ENCODE results near the gene SETD1B. TPM values are rescaled to one million over a fixed set of nuclear protein-coding genes. Genes with fewer than 3 reads are reported as not detected.
"Not testable (repeated sequence)": the region's sequence is repeated elsewhere in the genome, so short reads cannot be mapped to it uniquely, and the experiment has no call there.

Gene SETD1B
- total RNA-seq, 1 donor from 2014 or later = 1.8 TPM

DNA sequence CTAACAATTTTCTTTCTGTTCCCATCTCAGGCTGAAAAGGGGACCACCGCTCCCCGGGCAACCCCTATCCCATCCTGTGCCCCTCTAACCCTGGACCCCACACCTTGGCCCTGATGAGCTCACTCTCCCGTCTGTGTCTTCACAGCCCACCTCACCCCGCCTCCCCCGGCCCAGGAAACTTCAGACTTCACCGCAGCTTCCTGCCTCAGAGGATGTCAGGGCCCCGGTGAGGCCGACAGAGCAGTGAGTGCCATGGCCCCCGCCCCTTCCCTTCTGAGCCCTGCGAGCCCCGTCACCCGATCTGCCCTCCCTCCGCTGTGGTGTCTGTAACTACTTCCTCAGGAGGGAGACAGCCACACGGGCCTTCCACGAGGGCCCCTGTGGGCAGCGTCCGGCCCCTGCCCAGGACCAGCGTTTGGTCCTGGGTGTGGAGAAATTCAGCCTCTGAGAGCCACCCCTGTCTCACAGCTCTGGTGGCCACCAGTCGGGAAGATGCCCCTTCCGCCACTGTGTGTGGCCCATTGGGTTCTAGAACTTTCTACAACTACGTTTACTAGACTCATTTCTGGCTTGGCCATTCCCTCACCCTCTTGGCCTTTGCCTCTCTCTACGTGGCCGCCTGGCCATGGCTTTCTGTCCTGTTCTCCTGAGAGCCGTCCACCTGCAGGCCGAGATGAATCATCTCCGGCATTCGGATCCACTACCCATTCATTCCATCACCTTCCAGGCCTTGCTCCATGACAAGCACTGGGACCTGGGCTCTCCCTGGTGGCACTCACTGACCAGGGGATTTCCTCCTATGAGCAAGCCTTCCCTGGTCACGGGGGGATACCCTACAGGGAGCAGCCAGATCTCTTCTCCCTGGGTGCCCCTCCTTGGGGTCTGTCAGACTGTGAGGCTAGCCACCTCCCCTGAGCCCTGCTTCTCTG is 13.7 kb upstream of the SETD1B start:
- Histone ChIP-seq H4K20me1 (ENCODE audit: low read depth) (peaks cover 10% of the 10 kb centered on the region), H3K79me2 (ENCODE audit: low read depth) (no peaks in the 10 kb centered on the region), H3K27ac (no peak overlapping the region), H3K4me3 (no peak overlapping the region), H3K4me1 (no peaks in the 10 kb centered on the region), H3K36me3 (no peaks in the 10 kb centered on the region), H2AFZ (replicated peaks) (no peak overlapping the region), H3K4me2 (no peak overlapping the region), H3K9me3 (ENCODE audit: low read depth) (no peaks in the 10 kb centered on the region), H3K9ac (no peak overlapping the region), H3F3A (ENCODE audit: low read depth) (peaks cover 22% of the 10 kb centered on the region), H3K27me3 (peaks cover 16% of the 10 kb centered on the region)
- TF ChIP-seq EZH2 (IDR thresholded peaks at IDR 0.05) = no peak
- TF ChIP-seq, protein P1, sequence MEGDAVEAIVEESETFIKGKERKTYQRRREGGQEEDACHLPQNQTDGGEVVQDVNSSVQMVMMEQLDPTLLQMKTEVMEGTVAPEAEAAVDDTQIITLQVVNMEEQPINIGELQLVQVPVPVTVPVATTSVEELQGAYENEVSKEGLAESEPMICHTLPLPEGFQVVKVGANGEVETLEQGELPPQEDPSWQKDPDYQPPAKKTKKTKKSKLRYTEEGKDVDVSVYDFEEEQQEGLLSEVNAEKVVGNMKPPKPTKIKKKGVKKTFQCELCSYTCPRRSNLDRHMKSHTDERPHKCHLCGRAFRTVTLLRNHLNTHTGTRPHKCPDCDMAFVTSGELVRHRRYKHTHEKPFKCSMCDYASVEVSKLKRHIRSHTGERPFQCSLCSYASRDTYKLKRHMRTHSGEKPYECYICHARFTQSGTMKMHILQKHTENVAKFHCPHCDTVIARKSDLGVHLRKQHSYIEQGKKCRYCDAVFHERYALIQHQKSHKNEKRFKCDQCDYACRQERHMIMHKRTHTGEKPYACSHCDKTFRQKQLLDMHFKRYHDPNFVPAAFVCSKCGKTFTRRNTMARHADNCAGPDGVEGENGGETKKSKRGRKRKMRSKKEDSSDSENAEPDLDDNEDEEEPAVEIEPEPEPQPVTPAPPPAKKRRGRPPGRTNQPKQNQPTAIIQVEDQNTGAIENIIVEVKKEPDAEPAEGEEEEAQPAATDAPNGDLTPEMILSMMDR (IDR thresholded peaks at IDR 0.05) = no peak
- no peak for TF ChIP-seq EZH2phosphoT487 (IDR thresholded peaks at IDR 0.05)
- H3K27ac Mint-ChIP-seq = peak overlapping the region; percentile 81
- no peak for DNase-seq (ENCODE audit: low spot score)
- H3K36me3 Mint-ChIP-seq = peaks cover 4% of the 10 kb centered on the region
- H3K9me3 Mint-ChIP-seq = no peaks in the 10 kb centered on the region
- peaks cover 10% of the 10 kb centered on the region for H3K27me3 Mint-ChIP-seq (ENCODE audit: insufficient read depth, low read depth)
- H3K4me1 Mint-ChIP-seq = peaks cover 21% of the 10 kb centered on the region
- H3K4me3 Mint-ChIP-seq = no peak overlapping the region

DNA sequence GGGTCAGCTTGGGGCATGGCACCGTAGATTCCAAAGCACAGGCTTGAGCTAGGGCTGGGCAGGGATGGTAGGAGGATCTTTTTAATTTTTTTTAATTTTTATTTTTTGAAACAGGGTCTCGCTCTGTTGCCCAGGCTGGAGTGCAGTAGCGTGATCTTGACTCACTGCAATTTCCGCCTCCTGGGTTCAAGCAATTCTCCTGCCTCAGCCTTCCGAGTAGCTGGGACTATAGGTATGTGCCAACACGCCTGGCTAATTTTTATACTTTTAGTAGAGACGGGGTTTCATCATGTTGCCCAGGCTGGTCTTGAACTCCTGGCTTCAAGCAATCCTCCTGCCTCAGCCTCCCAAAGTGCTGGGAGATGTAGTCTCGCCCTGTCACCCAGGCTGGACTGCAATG is 13.0 kb upstream of the SETD1B start:
- not testable (repeated sequence) for H3K36me3 Mint-ChIP-seq; H3K9me3 ChIP-seq (ENCODE audit: low read depth); H3K27ac ChIP-seq; H3K4me3 ChIP-seq; H3K27ac Mint-ChIP-seq; H3K9ac ChIP-seq; H3K4me2 ChIP-seq; H3K4me1 ChIP-seq; H3K9me3 Mint-ChIP-seq; H3K79me2 ChIP-seq (ENCODE audit: low read depth); H2AFZ ChIP-seq (replicated peaks); DNase-seq (ENCODE audit: low spot score); H3K36me3 ChIP-seq; H3K4me3 Mint-ChIP-seq
- Mint-ChIP-seq H3K27me3 (ENCODE audit: insufficient read depth, low read depth) (peaks cover 10% of the 10 kb centered on the region), H3K4me1 (peaks cover 26% of the 10 kb centered on the region)
- Histone ChIP-seq H4K20me1 (ENCODE audit: low read depth) (peaks cover 17% of the 10 kb centered on the region), H3K27me3 (peaks cover 16% of the 10 kb centered on the region), H3F3A (ENCODE audit: low read depth) (peaks cover 29% of the 10 kb centered on the region)

DNA sequence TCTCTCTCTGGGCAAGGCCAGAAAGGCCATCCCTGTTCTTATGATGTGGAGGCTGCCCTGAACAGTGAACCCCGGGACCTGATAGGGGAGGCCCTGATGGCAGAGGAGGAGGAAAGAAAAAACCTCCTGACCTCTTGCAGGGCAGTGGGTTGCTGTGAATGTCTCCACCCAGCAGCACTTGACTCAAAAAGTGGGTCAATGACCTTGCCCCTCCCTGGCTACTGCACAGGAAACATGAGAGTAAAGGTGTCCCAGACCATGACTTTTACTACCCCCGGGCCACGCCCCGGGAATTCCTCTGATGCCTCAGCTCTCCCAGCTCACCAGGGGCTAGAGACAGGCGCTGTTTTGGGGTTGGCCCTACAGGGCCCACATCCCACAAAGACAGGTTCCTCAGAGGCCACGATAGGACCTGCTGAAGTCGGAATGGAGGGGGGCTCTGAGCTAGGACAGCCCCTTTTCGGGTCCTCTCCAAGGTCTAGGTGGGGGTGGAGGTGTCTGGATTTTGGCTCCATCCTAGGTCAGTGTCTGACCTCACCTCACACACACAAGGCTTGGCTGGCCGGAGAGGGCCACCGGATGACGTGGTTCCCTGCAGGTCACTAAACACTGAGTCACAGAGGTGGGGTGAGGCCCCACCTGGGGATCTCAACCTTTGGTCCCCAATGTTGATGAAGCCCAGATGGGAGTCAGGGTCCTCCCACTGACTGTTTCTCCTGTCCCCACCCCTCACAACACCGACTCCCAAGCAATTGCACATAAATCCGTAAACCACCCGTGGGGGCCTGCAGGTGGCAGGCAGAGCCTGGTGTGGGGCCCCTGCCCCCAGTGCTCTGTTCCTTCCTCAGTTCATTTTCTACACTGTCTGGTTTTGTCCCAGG is 11.9 kb upstream of the SETD1B start:
- Mint-ChIP-seq H3K9me3 (no peaks in the 10 kb centered on the region), H3K4me1 (peaks cover 28% of the 10 kb centered on the region), H3K27me3 (ENCODE audit: insufficient read depth, low read depth) (peaks cover 10% of the 10 kb centered on the region), H3K27ac (no peak overlapping the region), H3K36me3 (peaks cover 4% of the 10 kb centered on the region), H3K4me3 (peak overlapping the region; percentile 81)
- Histone ChIP-seq H4K20me1 (ENCODE audit: low read depth) (peaks cover 28% of the 10 kb centered on the region), H2AFZ (replicated peaks) (no peak overlapping the region), H3K4me2 (peak overlapping the region; percentile 96), H3K79me2 (ENCODE audit: low read depth) (peaks cover 11% of the 10 kb centered on the region), H3K27me3 (peaks cover 16% of the 10 kb centered on the region), H3K27ac (no peak overlapping the region), H3F3A (ENCODE audit: low read depth) (peaks cover 38% of the 10 kb centered on the region), H3K36me3 (no peaks in the 10 kb centered on the region), H3K4me1 (peaks cover 1% of the 10 kb centered on the region), H3K9ac (no peak overlapping the region), H3K9me3 (ENCODE audit: low read depth) (no peaks in the 10 kb centered on the region), H3K4me3 (no peak overlapping the region)
- DNase-seq (ENCODE audit: low spot score) = no peak
- TF ChIP-seq EZH2 (IDR thresholded peaks at IDR 0.05) (no peak), EZH2phosphoT487 (IDR thresholded peaks at IDR 0.05) (no peak)
- TF ChIP-seq, protein P1 (IDR thresholded peaks at IDR 0.05) = no peak
